AG04449 (cell line): Measurements from ENCODE around the gene TAF6.

Source experiments
- CTCF ChIA-PET: fragments of 350-600 bp; formaldehyde crosslinking; extraction: SDS; loops from one replicate; lab custom pipeline; 2021; ENCODE audit warnings: antibody characterized with exemption; lab: Yijun Ruan, JAX
- POLR2A ChIA-PET: fragments of 400-600, 350-600 bp; formaldehyde crosslinking; extraction: SDS; loops from one replicate; lab custom pipeline; 2020; ENCODE audit warnings: antibody characterized with exemption, inconsistent platforms; lab: Yijun Ruan, JAX
- DNase-seq: peaks from one replicate; pipeline ENCODE4 v3.0.0-alpha.2; 2010; ENCODE audit warnings: low read depth, low spot score
- H3K4me3 ChIP-seq: 2 replicates; pipeline ENCODE4 v1.5.1; 2011; ENCODE audit warnings: low read depth, mild to moderate bottlenecking, control low read depth, low read length
- TF ChIP-seq, protein P1 (sequence below): IDR thresholded peaks from one replicate; pipeline ENCODE4 v1.5.1; 2011; ENCODE audit warnings: mild to moderate bottlenecking, moderate library complexity, low read length, control low read depth, inconsistent platforms; ENCODE audit not compliant: insufficient read depth; ENCODE audit errors: missing control alignments

TAF6 gene

GRCh38 chr7:100065452-100066186, 53.5 kb downstream of the TAF6 start:
- H3K4me3 ChIP-seq, result no peak overlapping the region
- ChIA-PET POLR2A (no interaction called here), CTCF (interaction anchor here (1.0 kb wide), 2 partner anchors 9 to 17 kb away, joined by 3 read pairs; no protein-coding TSS in a partner anchor)
- TF ChIP-seq, protein P1, sequence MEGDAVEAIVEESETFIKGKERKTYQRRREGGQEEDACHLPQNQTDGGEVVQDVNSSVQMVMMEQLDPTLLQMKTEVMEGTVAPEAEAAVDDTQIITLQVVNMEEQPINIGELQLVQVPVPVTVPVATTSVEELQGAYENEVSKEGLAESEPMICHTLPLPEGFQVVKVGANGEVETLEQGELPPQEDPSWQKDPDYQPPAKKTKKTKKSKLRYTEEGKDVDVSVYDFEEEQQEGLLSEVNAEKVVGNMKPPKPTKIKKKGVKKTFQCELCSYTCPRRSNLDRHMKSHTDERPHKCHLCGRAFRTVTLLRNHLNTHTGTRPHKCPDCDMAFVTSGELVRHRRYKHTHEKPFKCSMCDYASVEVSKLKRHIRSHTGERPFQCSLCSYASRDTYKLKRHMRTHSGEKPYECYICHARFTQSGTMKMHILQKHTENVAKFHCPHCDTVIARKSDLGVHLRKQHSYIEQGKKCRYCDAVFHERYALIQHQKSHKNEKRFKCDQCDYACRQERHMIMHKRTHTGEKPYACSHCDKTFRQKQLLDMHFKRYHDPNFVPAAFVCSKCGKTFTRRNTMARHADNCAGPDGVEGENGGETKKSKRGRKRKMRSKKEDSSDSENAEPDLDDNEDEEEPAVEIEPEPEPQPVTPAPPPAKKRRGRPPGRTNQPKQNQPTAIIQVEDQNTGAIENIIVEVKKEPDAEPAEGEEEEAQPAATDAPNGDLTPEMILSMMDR, result no peak
- no peak for DNase-seq

- TF ChIP-seq, protein P1, result no peak
- no peak overlapping the region for H3K4me3 ChIP-seq
- no peak for DNase-seq
- POLR2A ChIA-PET, result interaction anchor here (1.3 kb wide), 1 partner anchor 33 kb away, joined by 3 read pairs; no protein-coding TSS in a partner anchor
- CTCF ChIA-PET, result interaction anchor here (0.7 to 17.4 kb wide), 6 partner anchors 11 to 86 kb away, joined by 3 to 363 read pairs (median 5); partner anchors contain the start of gene ZNF3
These were observed 55.0 kb downstream of the TAF6 start for GRCh38 chr7:100064162-100064561.

GRCh38 chr7:100063376-100063775, 55.8 kb downstream of the TAF6 start:
- CTCF ChIA-PET, result interaction anchor here (1.1 to 17.4 kb wide), 5 partner anchors 10 to 71 kb away, joined by 3 to 363 read pairs (median 7); partner anchors contain the start of gene ZNF3
- TF ChIP-seq, protein P1, result no peak
- no peak overlapping the region for H3K4me3 ChIP-seq
- POLR2A ChIA-PET, result interaction anchor here (1.3 kb wide), 1 partner anchor 32 kb away, joined by 3 read pairs; no protein-coding TSS in a partner anchor
- DNase-seq, result no peak

DNA sequence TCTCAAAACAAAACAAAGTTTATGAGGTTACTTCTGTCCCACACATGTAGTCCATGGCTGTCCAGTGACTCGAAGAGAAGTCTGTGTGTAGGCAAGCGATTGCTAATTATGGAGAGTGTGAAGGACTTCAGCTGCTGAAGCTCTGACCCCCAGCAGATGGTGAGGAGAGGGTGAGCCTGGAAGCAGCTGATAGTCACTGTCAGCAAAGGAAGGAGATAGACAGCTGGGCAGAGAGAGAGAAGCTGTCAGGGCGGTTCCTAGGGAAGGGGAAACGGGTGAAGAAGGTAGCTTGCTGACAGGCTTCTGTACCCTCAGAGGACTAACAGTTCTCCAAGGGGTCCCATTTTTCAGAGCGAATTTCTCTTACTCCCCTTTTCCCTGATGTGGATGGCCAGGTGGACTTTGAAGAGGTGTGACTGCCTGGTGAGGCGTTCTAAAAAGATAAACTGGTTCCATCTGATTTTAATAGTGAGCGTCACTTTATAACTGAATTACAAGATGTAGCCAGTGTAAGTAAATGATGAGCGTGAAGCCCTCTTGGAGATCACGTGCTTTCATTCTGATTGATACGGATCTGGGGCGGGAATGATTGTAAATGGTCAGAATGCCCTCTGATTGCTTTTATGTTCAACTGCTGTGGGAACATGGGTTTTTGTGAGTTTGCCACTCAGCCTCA, 57.5 kb downstream of the TAF6 start:
- TF ChIP-seq, protein P1, result no peak
- CTCF ChIA-PET, result interaction anchor here (0.7 to 17.4 kb wide), 4 partner anchors 9 to 82 kb away, joined by 3 to 363 read pairs (median 3); no protein-coding TSS in a partner anchor
- POLR2A ChIA-PET, result no interaction called here
- H3K4me3 ChIP-seq, result no peak overlapping the region
- DNase-seq, result no peak

GRCh38 chr7:100059251-100059739, 59.9 kb downstream of the TAF6 start:
- no peak overlapping the region for H3K4me3 ChIP-seq
- TF ChIP-seq, protein P1, result no peak
- DNase-seq, result no peak
- POLR2A ChIA-PET, result interaction anchor here (1.2 kb wide), 1 partner anchor 9 kb away, joined by 3 read pairs; no protein-coding TSS in a partner anchor
- CTCF ChIA-PET, result interaction anchor here (1.2 to 17.4 kb wide), 5 partner anchors 8 to 145 kb away, joined by 5 to 363 read pairs (median 5); partner anchors contain the start of gene ZSCAN21
